A673 (cell line): Measurements from ENCODE around the gene RNF220. TPM values are rescaled to one million over a fixed set of nuclear protein-coding genes. Genes with fewer than 3 reads are reported as not detected.

Source experiments
- BruUV-seq: library from RNA; stranded (reverse); fragments of 400-500 nt; replicated peaks from 2 replicates; lab custom pipeline; 2021; lab: Mats Ljungman, UMichigan
- CTCF ChIA-PET: fragments of 300-600 bp; sonication (Branson Sonifier 250); formaldehyde crosslinking; loops from one replicate; lab custom pipeline; 2022; ENCODE audit warnings: antibody characterized with exemption; lab: Charles Lee
- POLR2A ChIA-PET: fragments of 300-600 bp; sonication (Branson Sonifier 250); formaldehyde crosslinking; loops from one replicate; lab custom pipeline; 2022; ENCODE audit warnings: antibody characterized with exemption; ENCODE audit not compliant: low non-redundant PET; lab: Charles Lee
- DNase-seq: peaks from one replicate; pipeline ENCODE4 v3.0.0-alpha.2; 2015; ENCODE audit warnings: low spot score
- H3K27ac ChIP-seq: fragments of 200-600 bp; sonication (generic); 2 replicates; pipeline ENCODE4 v1.5.1; 2016; ENCODE audit warnings: mixed run types, low read depth, mild to moderate bottlenecking, mixed read lengths, antibody characterized with exemption, low read length; ENCODE audit not compliant: poor library complexity, severe bottlenecking
- H3K27me3 ChIP-seq: fragments of 200-600 bp; sonication (generic); replicated peaks from 2 replicates; pipeline ENCODE4 v1.6.1; 2017; ENCODE audit warnings: mixed run types, low read depth, mild to moderate bottlenecking, mixed read lengths, antibody characterized with exemption, low read length; ENCODE audit not compliant: insufficient read depth, poor library complexity
- H3K36me3 ChIP-seq: fragments of 200-600 bp; sonication (generic); 2 replicates; pipeline ENCODE4 v1.6.1; 2016; ENCODE audit warnings: mixed run types, mild to moderate bottlenecking, mixed read lengths, antibody characterized with exemption, low read length; ENCODE audit not compliant: insufficient read depth, poor library complexity, severe bottlenecking
- H3K4me1 ChIP-seq: fragments of 200-600 bp; sonication (generic); 2 replicates; pipeline ENCODE4 v1.6.1; 2017; ENCODE audit warnings: mixed run types, mild to moderate bottlenecking, mixed read lengths, antibody characterized with exemption, low read length; ENCODE audit not compliant: insufficient read depth, poor library complexity, severe bottlenecking
- H3K4me3 ChIP-seq: fragments of 200-600 bp; sonication (generic); 2 replicates; pipeline ENCODE4 v1.5.1; 2016; ENCODE audit warnings: low read depth, mixed run types, mild to moderate bottlenecking, mixed read lengths, low read length; ENCODE audit not compliant: poor library complexity, severe bottlenecking
- H3K9me3 ChIP-seq: fragments of 200-600 bp; sonication (generic); 2 replicates; pipeline ENCODE4 v1.6.1; 2016; ENCODE audit warnings: mixed run types, low read depth, mild to moderate bottlenecking, mixed read lengths, antibody characterized with exemption, low read length; ENCODE audit not compliant: poor library complexity, severe bottlenecking
- CTCF ChIP-seq: fragments of 300-800, 200-600 bp; sonication (generic); conservative IDR thresholded peaks from 2 replicates; pipeline ENCODE4 v1.5.1; 2017; ENCODE audit warnings: low read depth, mild to moderate bottlenecking, antibody characterized with exemption, low read length, moderate library complexity, mixed read lengths
- EZH2 ChIP-seq: fragments of 200-600 bp; sonication (generic); IDR thresholded peaks from 2 replicates; pipeline ENCODE4 v1.6.1; 2017; ENCODE audit warnings: borderline replicate concordance, low read depth, mild to moderate bottlenecking, mixed read lengths, antibody characterized with exemption, low read length; ENCODE audit not compliant: poor library complexity, severe bottlenecking
- intact Hi-C: fragments of 100-400 bp; cut with micrococcal nuclease; formaldehyde crosslinking; loops from one replicate; pipeline ENCODE4 v1.10.0; 2022; ENCODE audit not compliant: unreplicated experiment
- total RNA-seq: library from RNA; stranded (reverse); gene quantifications from 2 replicates; pipeline ENCODE4 v1.2.3, GENCODE V29; 2021

RNF220 gene
- total RNA-seq, 1 experiment from 2014 or later: 80.6 TPM

GRCh38 chr1:44672254-44672955, 267.4 kb downstream of the RNF220 start:
- CTCF ChIA-PET: no interaction called here
- Histone ChIP-seq H3K4me1 (peaks cover 5% of the 10 kb centered on the region), H3K27me3 (no peaks in the 10 kb centered on the region), H3K4me3 (no peak overlapping the region), H3K27ac (no peak overlapping the region), H3K36me3 (no peaks in the 10 kb centered on the region), H3K9me3 (no peaks in the 10 kb centered on the region)
- no TSS peak for BruUV-seq
- TF ChIP-seq EZH2 (no peak), CTCF (no peak)
- intact Hi-C loops: no loop called here
- DNase-seq: no peak
- POLR2A ChIA-PET: no interaction called here

GRCh38 chr1:44672961-44673674, 268.1 kb downstream of the RNF220 start:
- CTCF ChIA-PET: no interaction called here
- intact Hi-C loops: no loop called here
- Histone ChIP-seq H3K27ac (no peak overlapping the region), H3K36me3 (no peaks in the 10 kb centered on the region), H3K9me3 (no peaks in the 10 kb centered on the region), H3K4me3 (peak overlapping the region; percentile 62), H3K27me3 (no peaks in the 10 kb centered on the region), H3K4me1 (peaks cover 5% of the 10 kb centered on the region)
- TF ChIP-seq CTCF: no peak
- no peak for TF ChIP-seq EZH2
- POLR2A ChIA-PET: interaction anchor here (1.0 kb wide), 1 partner anchor 49 kb away, joined by 7 read pairs; no protein-coding TSS in a partner anchor
- BruUV-seq: TSS peak; percentile 65
- no peak for DNase-seq

- no peak for TF ChIP-seq CTCF
- TF ChIP-seq EZH2: no peak
- no TSS peak for BruUV-seq
- no peaks in the 10 kb centered on the region for H3K36me3 ChIP-seq
- H3K27ac ChIP-seq: peak overlapping the region; percentile 77
- DNase-seq: no peak
- H3K9me3 ChIP-seq: no peaks in the 10 kb centered on the region
- H3K4me3 ChIP-seq: peak overlapping the region; percentile 62
- CTCF ChIA-PET: interaction anchor here (1.0 kb wide), 1 partner anchor 15 kb away, joined by 3 read pairs; no protein-coding TSS in a partner anchor
- H3K4me1 ChIP-seq: peaks cover 5% of the 10 kb centered on the region
- intact Hi-C loops: no loop called here
- POLR2A ChIA-PET: interaction anchor here (0.5 to 1.0 kb wide), 3 partner anchors 48 to 69 kb away, joined by 4 to 7 read pairs (median 6); no protein-coding TSS in a partner anchor
- H3K27me3 ChIP-seq: no peaks in the 10 kb centered on the region
These were observed 268.6 kb downstream of the RNF220 start for GRCh38 chr1:44673675-44674112.
